ENCODE data around the gene MYO18A.
A peak's percentile ranks its signal among the peaks of the same experiment; 100 is the strongest.

Gene MYO18A

DNA sequence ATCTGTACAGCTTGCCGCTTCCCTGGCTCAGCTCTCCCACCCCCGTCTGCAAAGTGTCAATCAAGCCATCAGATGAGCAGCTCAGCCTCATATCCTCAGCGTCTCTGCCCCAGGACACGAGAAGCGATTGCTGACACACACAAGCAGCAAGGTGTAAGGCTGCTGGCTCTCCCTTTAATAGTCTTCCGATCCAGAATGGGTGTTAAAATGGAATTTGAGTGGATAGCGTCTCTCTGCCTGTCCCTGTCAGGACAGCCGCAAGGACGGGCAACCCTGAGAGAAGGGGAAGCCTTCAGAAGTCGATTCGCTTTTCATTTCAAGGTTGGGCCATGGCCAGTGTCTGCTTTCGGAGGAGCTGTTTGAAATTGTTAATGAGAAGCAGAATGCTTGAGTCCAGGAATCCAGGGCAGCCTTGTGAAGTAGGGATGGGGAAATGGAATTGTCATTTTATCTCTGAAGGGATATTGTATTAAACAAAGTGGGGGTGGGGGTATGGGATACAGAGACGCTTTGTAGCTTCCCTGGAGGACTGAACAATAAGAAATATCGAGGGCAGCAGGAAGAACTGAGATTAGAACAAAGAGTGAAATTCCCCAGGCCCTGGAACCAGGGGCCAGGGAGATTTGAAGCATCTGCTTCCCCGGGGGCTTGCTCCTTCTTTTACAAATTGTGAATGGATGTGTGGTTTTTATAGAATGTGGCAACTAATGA lies 142.0 kb downstream of the MYO18A start:
- Histone ChIP-seq H3K36me3 (ENCODE audit: control insufficient read depth, insufficient read depth, low read length) (no peaks in the 10 kb centered on the region), H3K4ac (ENCODE audit: low read depth, low read length) (peak overlapping the region; percentile 93), H2BK5ac (ENCODE audit: low read length) (peak overlapping the region; percentile 99), H2AK5ac (ENCODE audit: low read length) (peak overlapping the region; percentile 98), H4K5ac (ENCODE audit: low read length) (no peak overlapping the region), H2BK120ac (ENCODE audit: low read depth, low read length) (peak overlapping the region; percentile 46), H3K56ac (ENCODE audit: low read length) (peak overlapping the region; percentile 94), H3K18ac (ENCODE audit: low read length) (peak overlapping the region; percentile 69), H3K27ac (ENCODE audit: low read depth, low read length) (peak overlapping the region; percentile 87), H3K4me3 (ENCODE audit: low read length) (no peak overlapping the region), H3K79me2 (ENCODE audit: control insufficient read depth, insufficient read depth, low read length) (no peaks in the 10 kb centered on the region), H3K4me2 (ENCODE audit: low read length) (no peak overlapping the region), H3K9ac (ENCODE audit: low read length) (peak overlapping the region; percentile 60), H2BK15ac (replicated peaks; ENCODE audit: low read depth) (no peak overlapping the region), H4K8ac (ENCODE audit: low read depth, low read length) (no peak overlapping the region), H3K27me3 (ENCODE audit: insufficient read depth, low read length, poor library complexity) (no peaks in the 10 kb centered on the region), H3K4me1 (ENCODE audit: control insufficient read depth, low read depth, low read length) (peaks cover 25% of the 10 kb centered on the region), H3K23ac (ENCODE audit: low read length) (peak overlapping the region; percentile 54), H3K79me1 (ENCODE audit: low read length) (no peaks in the 10 kb centered on the region)
- no CpG with 5 or more reads among the region's 15 CpGs for WGBS (ENCODE audit: extremely low coverage, insufficient coverage, low lambda C conversion rate)
- DNase-seq = peak; percentile 66

DNA sequence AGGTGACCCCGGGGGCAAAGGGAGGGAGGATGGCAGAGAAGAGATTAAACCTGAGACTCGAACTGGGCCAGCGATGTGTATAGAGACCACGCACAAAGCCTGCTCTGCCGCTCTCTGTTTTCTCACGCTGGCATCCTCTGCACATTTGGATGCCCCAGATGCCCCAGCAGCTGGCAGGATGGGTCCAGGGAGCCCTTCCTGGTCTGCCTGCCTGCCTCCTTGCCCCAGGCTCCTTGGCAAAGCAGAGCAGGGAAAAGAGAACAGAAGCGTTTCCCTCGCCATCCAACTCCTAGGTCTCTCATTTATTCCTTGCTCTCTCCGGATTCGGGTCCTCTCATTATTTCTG lies 142.5 kb downstream of the MYO18A start:
- Histone ChIP-seq H4K8ac (ENCODE audit: low read depth, low read length) (no peak overlapping the region), H3K9ac (ENCODE audit: low read length) (peak overlapping the region; percentile 60), H3K4me2 (ENCODE audit: low read length) (no peak overlapping the region), H3K4ac (ENCODE audit: low read depth, low read length) (peak overlapping the region; percentile 93), H2BK5ac (ENCODE audit: low read length) (peak overlapping the region; percentile 99), H3K18ac (ENCODE audit: low read length) (peak overlapping the region; percentile 35), H3K27ac (ENCODE audit: low read depth, low read length) (peak overlapping the region; percentile 87), H2BK120ac (ENCODE audit: low read depth, low read length) (peak overlapping the region; percentile 32), H3K79me1 (ENCODE audit: low read length) (no peaks in the 10 kb centered on the region), H2AK5ac (ENCODE audit: low read length) (peak overlapping the region; percentile 92), H3K56ac (ENCODE audit: low read length) (peak overlapping the region; percentile 94), H3K27me3 (ENCODE audit: insufficient read depth, low read length, poor library complexity) (no peaks in the 10 kb centered on the region), H3K36me3 (ENCODE audit: control insufficient read depth, insufficient read depth, low read length) (no peaks in the 10 kb centered on the region), H3K4me1 (ENCODE audit: control insufficient read depth, low read depth, low read length) (peaks cover 22% of the 10 kb centered on the region), H3K79me2 (ENCODE audit: control insufficient read depth, insufficient read depth, low read length) (no peaks in the 10 kb centered on the region), H2BK15ac (replicated peaks; ENCODE audit: low read depth) (no peak overlapping the region), H4K5ac (ENCODE audit: low read length) (no peak overlapping the region), H3K4me3 (ENCODE audit: low read length) (no peak overlapping the region), H3K23ac (ENCODE audit: low read length) (peak overlapping the region; percentile 20)
- no CpG with 5 or more reads among the region's 10 CpGs for WGBS (ENCODE audit: extremely low coverage, insufficient coverage, low lambda C conversion rate)
- DNase-seq = no peak

DNA sequence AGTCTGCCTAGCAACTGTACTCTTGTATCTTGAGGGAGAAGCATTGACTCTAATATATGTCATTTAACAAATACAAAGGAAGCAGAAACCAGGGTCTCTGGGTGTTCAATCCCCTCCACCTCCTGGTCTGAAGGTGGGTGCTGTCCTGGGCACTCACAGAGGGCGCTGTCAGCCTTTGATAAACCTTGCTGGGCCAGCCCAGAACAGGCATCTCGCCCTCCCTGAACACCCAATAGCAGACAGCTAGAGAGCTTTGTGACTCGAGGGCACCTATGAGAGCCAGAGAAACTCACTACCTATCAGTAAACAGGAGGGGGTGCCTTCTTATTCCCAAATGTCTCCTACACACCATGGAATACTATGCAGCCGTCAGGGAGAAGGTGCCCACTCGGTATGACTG lies 143.6 kb downstream of the MYO18A start:
- H3K4me1 ChIP-seq (ENCODE audit: control insufficient read depth, low read depth, low read length) = peaks cover 27% of the 10 kb centered on the region
- no peak overlapping the region for H4K8ac ChIP-seq (ENCODE audit: low read depth, low read length)
- no peak overlapping the region for H3K9ac ChIP-seq (ENCODE audit: low read length)
- H2BK5ac ChIP-seq (ENCODE audit: low read length) = no peak overlapping the region
- no CpG with 5 or more reads among the region's 5 CpGs for WGBS (ENCODE audit: extremely low coverage, insufficient coverage, low lambda C conversion rate)
- no peak overlapping the region for H3K4me2 ChIP-seq (ENCODE audit: low read length)
- no peak overlapping the region for H3K4me3 ChIP-seq (ENCODE audit: low read length)
- H3K79me1 ChIP-seq (ENCODE audit: low read length) = no peaks in the 10 kb centered on the region
- no peak overlapping the region for H3K27ac ChIP-seq (ENCODE audit: low read depth, low read length)
- no peak overlapping the region for H4K5ac ChIP-seq (ENCODE audit: low read length)
- no peak overlapping the region for H3K23ac ChIP-seq (ENCODE audit: low read length)
- no peak for DNase-seq
- peak overlapping the region; percentile 22 for H3K56ac ChIP-seq (ENCODE audit: low read length)
- no peak overlapping the region for H2BK15ac ChIP-seq (replicated peaks; ENCODE audit: low read depth)
- peak overlapping the region; percentile 75 for H3K4ac ChIP-seq (ENCODE audit: low read depth, low read length)
- no peaks in the 10 kb centered on the region for H3K36me3 ChIP-seq (ENCODE audit: control insufficient read depth, insufficient read depth, low read length)
- peak overlapping the region; percentile 40 for H2AK5ac ChIP-seq (ENCODE audit: low read length)
- no peaks in the 10 kb centered on the region for H3K27me3 ChIP-seq (ENCODE audit: insufficient read depth, low read length, poor library complexity)
- no peak overlapping the region for H2BK120ac ChIP-seq (ENCODE audit: low read depth, low read length)
- H3K79me2 ChIP-seq (ENCODE audit: control insufficient read depth, insufficient read depth, low read length) = no peaks in the 10 kb centered on the region
- peak overlapping the region; percentile 33 for H3K18ac ChIP-seq (ENCODE audit: low read length)

DNA sequence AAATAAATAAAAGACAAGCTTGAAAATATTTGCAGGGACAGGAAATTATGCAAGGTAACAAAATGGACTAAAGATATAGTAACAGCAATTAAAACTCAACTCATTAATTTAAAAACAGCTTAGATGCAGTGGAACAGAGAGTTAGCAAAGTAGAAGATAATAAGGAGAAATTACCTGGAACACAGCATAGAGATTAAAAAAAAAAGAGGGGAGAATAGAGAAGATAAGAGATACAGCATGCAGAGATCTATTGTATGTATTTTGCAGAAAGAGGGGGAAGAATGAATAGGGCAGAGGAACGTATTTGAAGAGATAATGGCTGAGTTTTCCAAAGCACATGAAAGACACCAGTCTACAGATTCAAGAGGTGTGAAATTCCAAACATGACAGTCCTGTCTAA lies 145.7 kb downstream of the MYO18A start:
- no peak overlapping the region for H3K9ac ChIP-seq (ENCODE audit: low read length)
- peak; percentile 86 for DNase-seq
- peaks cover 27% of the 10 kb centered on the region for H3K4me1 ChIP-seq (ENCODE audit: control insufficient read depth, low read depth, low read length)
- no peak overlapping the region for H3K4me2 ChIP-seq (ENCODE audit: low read length)
- H2AK5ac ChIP-seq (ENCODE audit: low read length) = no peak overlapping the region
- H2BK120ac ChIP-seq (ENCODE audit: low read depth, low read length) = no peak overlapping the region
- H2BK5ac ChIP-seq (ENCODE audit: low read length) = no peak overlapping the region
- no peak overlapping the region for H3K27ac ChIP-seq (ENCODE audit: low read depth, low read length)
- no CpG with 5 or more reads among the region's 1 CpG for WGBS (ENCODE audit: extremely low coverage, insufficient coverage, low lambda C conversion rate)
- no peaks in the 10 kb centered on the region for H3K36me3 ChIP-seq (ENCODE audit: control insufficient read depth, insufficient read depth, low read length)
- H3K56ac ChIP-seq (ENCODE audit: low read length) = no peak overlapping the region
- no peak overlapping the region for H4K5ac ChIP-seq (ENCODE audit: low read length)
- H3K79me2 ChIP-seq (ENCODE audit: control insufficient read depth, insufficient read depth, low read length) = no peaks in the 10 kb centered on the region
- H3K18ac ChIP-seq (ENCODE audit: low read length) = no peak overlapping the region
- no peak overlapping the region for H3K4ac ChIP-seq (ENCODE audit: low read depth, low read length)
- H3K79me1 ChIP-seq (ENCODE audit: low read length) = no peaks in the 10 kb centered on the region
- H3K23ac ChIP-seq (ENCODE audit: low read length) = no peak overlapping the region
- H4K8ac ChIP-seq (ENCODE audit: low read depth, low read length) = no peak overlapping the region
- no peak overlapping the region for H3K4me3 ChIP-seq (ENCODE audit: low read length)
- H3K27me3 ChIP-seq (ENCODE audit: insufficient read depth, low read length, poor library complexity) = no peaks in the 10 kb centered on the region
- H2BK15ac ChIP-seq (replicated peaks; ENCODE audit: low read depth) = no peak overlapping the region

DNA sequence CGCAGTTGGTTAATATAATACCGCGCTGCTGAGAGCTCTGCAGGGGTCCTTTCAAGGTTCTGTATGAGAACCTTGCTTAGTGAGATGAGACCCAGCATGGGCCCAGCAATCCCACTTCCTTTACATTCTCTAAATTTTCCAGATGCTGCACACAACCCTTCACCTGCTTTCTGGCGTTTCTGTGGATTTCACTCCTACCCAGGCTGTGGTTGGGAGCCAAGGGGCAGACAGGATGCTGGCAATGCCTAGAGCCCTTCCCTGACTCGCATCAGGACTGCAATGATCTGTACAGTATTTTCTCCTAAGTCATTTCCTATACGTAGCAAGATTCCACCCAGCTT lies 147.4 kb downstream of the MYO18A start:
- no peak overlapping the region for H2AK5ac ChIP-seq (ENCODE audit: low read length)
- peak overlapping the region; percentile 97 for H3K27ac ChIP-seq (ENCODE audit: low read depth, low read length)
- H3K27me3 ChIP-seq (ENCODE audit: insufficient read depth, low read length, poor library complexity) = no peaks in the 10 kb centered on the region
- no peak overlapping the region for H3K4me3 ChIP-seq (ENCODE audit: low read length)
- no peak overlapping the region for H2BK120ac ChIP-seq (ENCODE audit: low read depth, low read length)
- H3K79me2 ChIP-seq (ENCODE audit: control insufficient read depth, insufficient read depth, low read length) = no peaks in the 10 kb centered on the region
- H3K4me2 ChIP-seq (ENCODE audit: low read length) = no peak overlapping the region
- peak overlapping the region; percentile 95 for H3K18ac ChIP-seq (ENCODE audit: low read length)
- no peak overlapping the region for H2BK15ac ChIP-seq (replicated peaks; ENCODE audit: low read depth)
- H3K9ac ChIP-seq (ENCODE audit: low read length) = no peak overlapping the region
- H3K23ac ChIP-seq (ENCODE audit: low read length) = no peak overlapping the region
- H2BK5ac ChIP-seq (ENCODE audit: low read length) = peak overlapping the region; percentile 40
- no CpG with 5 or more reads among the region's 6 CpGs for WGBS (ENCODE audit: extremely low coverage, insufficient coverage, low lambda C conversion rate)
- peak; percentile 86 for DNase-seq
- peak overlapping the region; percentile 50 for H3K4ac ChIP-seq (ENCODE audit: low read depth, low read length)
- H3K36me3 ChIP-seq (ENCODE audit: control insufficient read depth, insufficient read depth, low read length) = no peaks in the 10 kb centered on the region
- peaks cover 18% of the 10 kb centered on the region for H3K4me1 ChIP-seq (ENCODE audit: control insufficient read depth, low read depth, low read length)
- no peaks in the 10 kb centered on the region for H3K79me1 ChIP-seq (ENCODE audit: low read length)
- H4K8ac ChIP-seq (ENCODE audit: low read depth, low read length) = no peak overlapping the region
- no peak overlapping the region for H3K56ac ChIP-seq (ENCODE audit: low read length)
- no peak overlapping the region for H4K5ac ChIP-seq (ENCODE audit: low read length)

Data from mesendoderm (in vitro differentiated cells).